NCI-H1417 treated with DMSO at 0.1 percent for 48 hours (cell line): ENCODE results near the gene JAKMIP1.
"Not testable (repeated sequence)": the region's sequence is repeated elsewhere in the genome, so short reads cannot be mapped to it uniquely, and the experiment has no call there.

Experiments used
- DNase-seq: peaks from one replicate; lab custom pipeline; 2025; lab: John Stamatoyannopoulos, UW

Gene JAKMIP1

GRCh38 chr4:6229095-6229494 is 28.7 kb upstream of the JAKMIP1 start:
- DNase-seq: no peak

GRCh38 chr4:6228158-6229067 is 28.1 kb upstream of the JAKMIP1 start:
- DNase-seq: no peak

DNA sequence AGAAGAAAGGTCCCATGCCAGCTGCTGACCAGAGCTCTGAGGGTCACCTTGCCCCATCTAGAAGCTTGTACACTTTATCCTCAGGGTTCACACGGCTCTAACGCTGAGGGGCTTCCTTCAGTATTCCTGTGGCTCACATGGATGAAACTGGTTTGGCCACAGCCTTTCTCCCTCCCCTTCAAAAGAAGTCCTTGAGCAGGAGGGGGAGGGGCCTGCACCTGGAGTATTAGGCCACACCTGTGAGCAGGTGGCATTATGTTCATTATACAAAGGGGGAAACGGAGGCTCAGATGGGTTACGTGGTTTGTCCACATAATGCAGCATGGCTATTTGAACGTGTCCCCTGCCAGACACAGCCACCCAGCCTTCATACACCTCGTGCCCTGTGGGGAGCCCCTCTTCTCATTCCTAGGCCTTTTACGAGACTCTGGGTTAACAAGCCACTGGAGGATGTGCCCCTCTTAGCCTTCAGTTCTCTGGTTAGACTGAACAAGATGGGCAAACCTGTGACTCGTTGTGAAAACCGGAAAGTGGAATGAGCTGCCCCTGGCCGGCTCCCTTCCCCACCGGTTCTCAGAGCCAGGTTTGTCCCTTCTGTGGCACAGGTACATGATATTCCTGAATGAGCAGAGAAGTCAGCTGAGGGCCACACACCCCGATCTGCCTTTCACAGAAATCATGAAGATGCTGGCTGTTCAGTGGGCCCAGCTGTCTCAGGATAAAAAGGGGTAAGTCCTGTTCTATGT is 27.2 kb upstream of the JAKMIP1 start:
- peak; percentile 18 for DNase-seq

DNA sequence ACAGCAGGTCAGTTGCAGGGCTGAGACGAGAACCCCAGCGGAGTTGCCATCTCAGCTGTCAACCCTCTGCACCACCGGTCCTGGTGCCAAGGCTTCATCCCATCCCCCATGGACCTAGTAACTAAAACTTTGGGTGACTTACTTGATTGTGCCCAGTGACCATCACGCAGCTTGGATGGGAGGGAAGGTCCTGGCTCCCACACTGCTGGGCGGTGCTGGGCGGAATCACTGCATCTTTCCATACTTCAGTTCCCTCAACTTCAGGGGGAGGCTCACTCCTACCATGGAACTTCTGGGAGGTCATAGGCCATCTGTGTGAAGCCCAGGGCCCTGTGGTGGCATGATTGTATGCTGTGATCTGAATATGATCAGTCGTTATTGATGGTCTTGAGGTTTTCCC is 26.2 kb upstream of the JAKMIP1 start:
- no peak for DNase-seq

DNA sequence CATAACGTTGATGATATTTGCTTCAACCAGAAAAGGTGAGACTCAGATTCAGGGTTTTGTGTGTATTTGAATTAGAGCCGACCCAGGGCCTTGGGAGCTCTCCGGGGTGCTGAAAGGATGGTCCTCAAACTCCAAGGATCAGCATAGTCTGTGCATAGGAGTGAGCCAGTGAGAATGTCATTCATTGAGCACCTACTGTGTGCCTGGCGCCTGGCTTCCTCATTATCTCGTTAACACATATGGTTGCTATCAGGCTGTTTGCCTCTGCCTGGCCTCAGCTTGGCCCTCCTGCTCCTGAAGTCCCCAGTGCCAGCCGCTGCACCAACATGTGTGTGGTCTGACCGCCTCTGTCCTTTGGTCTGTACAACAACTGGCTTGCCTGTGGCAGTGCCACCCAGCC is 25.1 kb upstream of the JAKMIP1 start:
- no peak for DNase-seq

GRCh38 chr4:6224735-6225134 is 24.4 kb upstream of the JAKMIP1 start:
- no peak for DNase-seq

DNA sequence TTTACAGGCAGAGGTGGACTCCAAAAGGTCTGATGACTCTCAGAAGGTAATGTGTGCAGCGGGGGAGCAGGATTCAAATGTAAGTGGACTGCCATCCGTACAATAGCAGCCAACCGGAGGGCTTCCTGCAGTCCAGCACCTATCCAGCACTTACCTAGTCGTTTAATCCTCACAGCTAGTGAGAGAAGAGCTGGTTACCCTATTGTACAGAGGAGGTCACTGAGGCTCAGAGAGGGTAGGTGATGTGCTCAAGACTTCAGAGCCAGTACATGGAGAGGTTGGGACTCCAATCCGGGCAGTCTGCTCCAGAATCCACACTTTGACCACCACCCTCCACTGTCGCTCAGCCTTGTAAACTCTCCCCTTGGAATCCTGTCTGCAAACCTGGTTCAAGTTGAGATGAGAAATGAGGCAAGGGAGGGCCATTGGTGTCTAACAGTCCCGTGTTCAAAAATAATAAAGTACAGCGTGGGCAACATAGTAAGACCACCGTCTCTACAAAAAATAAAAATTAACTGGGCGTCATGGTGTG is 22.5 kb upstream of the JAKMIP1 start:
- DNase-seq: no peak

- DNase-seq: peak; percentile 80
These were observed 21.8 kb upstream of the JAKMIP1 start for GRCh38 chr4:6221851-6222760.

GRCh38 chr4:6221301-6221850 is 21.0 kb upstream of the JAKMIP1 start:
- DNase-seq: peak; percentile 87

DNA sequence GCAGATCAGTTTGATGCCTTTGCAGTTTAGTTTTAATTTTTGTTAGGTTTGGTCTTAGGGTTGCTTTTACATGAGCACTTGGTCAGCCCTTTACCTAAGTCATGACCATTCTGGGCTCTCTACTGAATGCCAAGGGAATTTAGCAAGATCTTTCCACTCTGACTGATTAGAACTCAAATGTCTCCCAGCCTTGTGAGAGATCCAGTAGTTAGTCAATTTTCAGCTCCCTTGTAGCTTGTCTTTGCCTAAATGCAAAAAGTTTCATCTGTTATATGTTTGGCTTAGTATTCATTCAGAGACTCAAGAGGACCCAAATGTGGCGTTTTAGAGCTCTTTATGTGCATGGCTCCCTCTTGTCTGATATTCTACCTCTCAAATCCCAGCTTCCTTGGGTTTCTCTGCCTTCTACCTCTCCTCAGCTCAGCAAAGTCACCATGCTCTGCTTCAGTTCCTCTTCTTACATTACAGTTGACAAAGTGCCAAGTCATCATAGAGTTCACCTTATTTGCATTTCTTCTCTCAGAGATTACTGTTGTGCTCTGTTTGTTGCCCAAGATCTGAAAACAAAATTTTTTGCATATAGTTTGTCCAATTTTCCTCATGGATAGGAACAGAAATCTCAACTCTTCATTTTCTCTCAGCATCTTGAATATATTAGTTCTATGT is 17.5 kb upstream of the JAKMIP1 start:
- no peak for DNase-seq

GRCh38 chr4:6216588-6216987 is 16.2 kb upstream of the JAKMIP1 start:
- no peak for DNase-seq

GRCh38 chr4:6209921-6210320 is 9.6 kb upstream of the JAKMIP1 start:
- DNase-seq: no peak

DNA sequence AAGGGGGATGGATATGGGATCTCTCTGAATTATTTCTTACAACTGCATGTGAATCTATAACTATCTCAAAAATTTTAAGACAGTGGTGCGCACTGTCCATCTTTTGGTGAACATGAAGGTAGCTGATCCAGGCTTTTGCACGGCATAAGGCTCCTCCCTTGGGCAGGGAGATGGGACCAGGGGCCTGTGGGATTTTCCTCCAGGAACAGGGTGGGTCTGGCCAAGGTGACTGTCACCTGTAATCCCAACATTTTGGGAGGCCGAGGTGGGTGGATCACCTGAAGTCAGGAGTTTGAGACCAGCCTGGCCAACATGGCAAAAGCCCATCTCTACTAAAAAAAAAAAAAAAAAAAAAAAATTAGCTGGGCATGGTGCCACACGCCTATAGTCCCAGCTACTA is 8.9 kb upstream of the JAKMIP1 start:
- DNase-seq: not testable (repeated sequence)

DNA sequence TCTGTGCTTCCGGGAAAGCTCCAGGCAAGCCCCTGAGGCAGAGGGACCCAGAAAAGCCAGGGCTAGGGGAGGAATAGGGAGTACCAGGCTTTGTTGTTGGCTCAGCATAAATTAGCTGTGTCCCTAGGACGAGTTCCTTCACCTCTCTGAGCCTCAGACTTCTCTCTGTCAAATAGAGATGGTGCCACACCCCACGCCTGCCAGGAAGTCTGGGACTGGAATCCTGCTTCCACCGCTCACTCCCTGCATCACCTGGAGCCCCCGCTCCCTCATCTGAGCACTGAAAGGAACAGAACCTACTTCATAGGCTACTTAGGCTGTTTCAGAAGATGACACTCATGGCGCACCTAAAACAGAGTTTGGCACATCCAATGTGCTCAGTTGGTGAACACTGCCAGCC is 8.1 kb upstream of the JAKMIP1 start:
- no peak for DNase-seq

DNA sequence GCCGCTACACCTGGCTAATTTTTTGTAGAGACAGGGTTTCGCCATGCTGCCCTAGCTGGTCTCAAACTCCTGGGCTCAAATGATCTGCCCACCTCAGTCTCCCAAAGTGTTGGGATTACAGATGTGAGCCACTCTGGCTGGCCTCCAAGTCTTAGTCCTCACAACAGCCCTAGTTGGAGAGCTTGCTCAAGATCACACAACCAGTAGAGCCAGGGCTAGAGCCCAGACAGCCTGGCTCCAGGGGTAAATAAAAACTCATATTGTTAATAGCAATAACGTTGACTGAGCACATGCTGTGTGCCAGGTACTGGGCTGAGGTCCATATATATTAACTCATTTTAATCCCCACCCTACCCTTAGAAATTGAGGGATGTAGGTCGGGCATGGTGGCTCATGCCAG is 7.3 kb upstream of the JAKMIP1 start:
- no peak for DNase-seq

DNA sequence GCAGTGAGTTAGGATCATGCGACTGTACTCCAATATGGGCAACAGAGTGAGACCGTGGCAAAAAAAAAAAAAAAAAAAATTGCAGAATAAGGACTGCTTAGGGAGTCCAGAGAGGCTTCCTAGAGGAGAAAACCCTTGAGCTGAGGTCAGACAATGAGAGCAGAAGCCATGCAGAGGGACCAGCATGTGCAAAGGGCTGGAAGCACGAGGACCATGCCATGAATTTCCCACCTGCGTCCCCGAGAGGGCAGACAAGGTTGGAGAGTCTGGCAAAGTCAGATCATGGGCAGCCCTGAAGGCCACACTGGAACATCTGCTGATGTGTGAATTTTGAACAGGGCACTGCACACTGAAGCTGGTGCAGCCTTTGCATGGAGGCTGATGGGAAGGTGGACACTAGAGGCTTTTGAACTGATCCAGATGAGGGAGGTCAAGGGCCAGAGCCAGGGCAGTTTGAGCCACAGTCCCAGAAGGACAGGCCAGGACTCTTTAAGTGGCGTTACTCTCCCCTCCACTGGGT is 6.5 kb upstream of the JAKMIP1 start:
- no peak for DNase-seq

DNA sequence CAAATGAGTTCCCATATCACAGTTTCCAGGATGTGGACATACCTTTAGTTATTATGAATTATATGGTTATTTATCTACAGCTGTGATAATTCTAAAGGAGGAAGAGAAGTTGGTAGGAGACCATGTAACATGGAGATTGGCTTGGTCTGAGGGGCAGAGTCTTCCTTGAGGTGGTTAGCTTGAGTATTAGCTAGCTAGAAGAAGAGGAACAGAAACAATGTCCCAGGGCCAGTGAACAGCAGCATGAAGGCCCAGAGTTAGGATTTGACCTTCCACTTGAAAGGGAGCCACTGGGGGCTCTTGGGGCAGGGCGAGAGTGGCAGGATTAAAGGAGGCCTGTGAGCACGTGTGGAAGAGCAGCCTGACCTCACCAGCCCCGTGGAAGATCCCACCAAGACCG is 5.6 kb upstream of the JAKMIP1 start:
- no peak for DNase-seq

DNA sequence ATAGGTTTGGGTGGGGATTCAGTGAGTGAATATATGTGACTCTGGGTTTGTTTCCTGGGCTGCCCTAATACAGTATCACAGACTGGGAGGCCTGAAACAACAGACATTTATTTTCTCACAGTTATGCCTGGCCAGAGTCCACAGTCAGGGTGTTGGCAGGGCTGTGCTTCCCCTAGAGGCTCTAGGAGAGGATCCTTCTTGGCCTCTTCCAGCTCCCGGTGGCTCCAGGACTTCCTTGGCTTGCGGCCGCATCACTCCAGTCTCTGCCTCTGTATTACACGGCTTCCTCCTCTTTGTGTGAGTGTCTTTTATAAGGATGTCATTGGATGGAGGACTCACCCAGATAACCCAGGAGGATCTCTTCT is 5.2 kb upstream of the JAKMIP1 start:
- DNase-seq: no peak

GRCh38 chr4:6204871-6205566 is 4.7 kb upstream of the JAKMIP1 start:
- no peak for DNase-seq

GRCh38 chr4:6204098-6204497 is 3.7 kb upstream of the JAKMIP1 start:
- DNase-seq: no peak
